Measurements from ENCODE around the gene MB. TPM values are rescaled to one million over a fixed set of nuclear protein-coding genes. Genes with fewer than 3 reads are reported as not detected.

MB gene
- total and polyA plus RNA-seq, 5 donors = 7,621 to 14,884 (median 10,770) TPM

DNA sequence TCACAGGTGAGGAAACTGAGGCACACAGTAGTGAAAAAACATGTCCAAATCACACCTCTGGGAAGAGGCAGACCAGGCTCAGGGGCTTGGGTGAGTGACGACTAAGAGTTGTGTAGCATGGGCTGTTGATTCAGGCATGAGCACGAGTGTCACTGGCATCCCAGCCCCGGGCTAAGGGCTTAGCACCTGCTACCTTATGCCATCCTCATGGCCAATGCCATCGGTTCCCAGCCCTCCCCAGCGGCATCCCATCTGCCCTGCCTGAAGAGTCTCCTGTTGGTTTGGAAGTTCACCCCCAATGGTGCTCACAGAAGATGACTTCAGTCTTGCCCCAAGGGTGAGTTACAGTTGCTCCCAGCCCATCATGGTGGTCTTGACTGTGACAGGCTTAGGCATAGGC lies 22.4 kb downstream of the MB start:
- Histone ChIP-seq H3K27ac (ENCODE audit: low read length) (peak overlapping the region; percentile 30), H3K9me3 (ENCODE audit: control insufficient read depth, low read length) (no peaks in the 10 kb centered on the region), H3K4me1 (ENCODE audit: control insufficient read depth, insufficient read depth, low read length) (peaks cover 6% of the 10 kb centered on the region), H3K27me3 (ENCODE audit: control insufficient read depth, insufficient read depth) (no peaks in the 10 kb centered on the region), H3K4me3 (ENCODE audit: low read length) (no peak overlapping the region)
- ATAC-seq (no peak), DNase-seq (peak in 1 of 3 donors; percentile 7)
- WGBS = 97% methylated on average over 5 of the region's 5 CpGs
- intact Hi-C loops (cut with DNase I) = no loop called here

DNA sequence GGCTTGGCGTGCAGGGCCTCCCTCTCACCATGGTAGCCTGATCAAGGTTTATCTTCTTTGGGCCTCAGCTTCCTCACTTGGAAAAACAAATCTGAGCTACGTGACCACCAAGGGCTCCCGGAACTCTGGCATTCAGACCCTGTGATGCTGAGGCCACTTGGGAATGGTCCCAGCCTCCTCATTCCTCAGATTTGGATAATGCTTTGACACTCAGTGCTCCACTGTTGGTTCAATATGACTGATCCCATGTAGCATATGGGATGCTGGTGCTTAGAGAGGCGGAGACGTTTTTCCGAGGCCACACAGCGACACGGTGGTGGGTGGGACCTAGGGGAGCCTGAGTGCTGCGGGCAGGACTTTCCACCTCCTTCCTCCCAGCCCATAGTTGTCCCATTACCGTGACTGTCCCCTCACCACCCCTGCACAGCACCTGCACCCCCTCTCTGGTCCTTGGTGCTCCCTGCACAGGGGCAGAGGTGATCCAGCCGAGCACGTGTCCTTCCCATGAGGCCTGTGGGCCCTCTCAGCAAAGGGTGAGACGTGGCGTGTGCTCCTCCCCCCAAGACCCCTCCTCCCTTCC lies 23.1 kb downstream of the MB start:
- Histone ChIP-seq H3K4me1 (ENCODE audit: control insufficient read depth, insufficient read depth, low read length) (peaks cover 6% of the 10 kb centered on the region), H3K27me3 (ENCODE audit: control insufficient read depth, insufficient read depth) (no peaks in the 10 kb centered on the region), H3K27ac (ENCODE audit: low read length) (peak overlapping the region; percentile 9), H3K4me3 (ENCODE audit: low read length) (no peak overlapping the region), H3K9me3 (ENCODE audit: control insufficient read depth, low read length) (no peaks in the 10 kb centered on the region)
- intact Hi-C loops (cut with DNase I) = no loop called here
- peak in 1 of 3 donors; percentile 13 for DNase-seq
- 57% methylated on average over 14 of the region's 14 CpGs for WGBS
- ATAC-seq = no peak

DNA sequence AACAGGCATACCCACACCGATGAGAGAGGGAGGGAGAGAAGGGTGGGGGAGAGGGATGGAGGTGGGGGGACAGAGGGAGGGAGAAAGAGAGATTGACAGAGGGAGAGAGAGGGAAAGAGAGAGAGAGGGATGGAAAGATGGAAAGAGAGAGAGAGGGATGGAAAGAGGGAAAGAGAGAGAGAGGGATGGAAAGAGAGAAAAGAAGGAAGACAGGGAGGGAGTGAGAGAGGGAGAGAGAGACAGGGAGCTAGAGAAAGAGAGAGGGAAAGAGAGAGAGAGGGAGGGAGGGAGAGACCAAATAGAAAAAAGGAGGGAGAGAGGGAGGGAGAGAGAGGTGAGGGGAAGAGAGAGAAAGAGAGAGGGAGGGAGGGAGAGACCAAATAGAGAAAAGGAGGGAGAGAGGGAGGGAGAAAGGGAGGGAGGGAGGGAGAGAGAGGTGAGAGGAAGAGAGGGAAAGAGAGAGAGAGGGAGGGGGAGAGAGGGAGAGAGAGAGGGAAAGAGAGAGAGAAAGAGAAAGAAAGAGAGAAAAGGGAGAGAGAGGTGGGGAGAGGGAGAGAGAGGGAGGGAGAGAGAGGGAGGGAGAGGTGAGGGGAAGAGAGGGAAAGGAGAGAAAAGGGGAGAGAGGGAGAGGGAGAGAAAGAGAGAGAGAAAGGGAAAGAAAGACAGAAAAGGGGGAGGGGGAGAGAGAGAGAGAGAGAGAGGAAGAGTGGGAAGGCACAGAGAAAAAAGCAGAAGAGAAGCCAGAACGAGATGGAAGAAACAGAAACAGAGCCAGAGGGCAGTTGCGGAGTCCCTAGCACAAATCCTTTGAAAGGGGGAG lies 23.8 kb downstream of the MB start:
- H3K9me3 ChIP-seq (ENCODE audit: control insufficient read depth, low read length) = no peaks in the 10 kb centered on the region
- intact Hi-C loops (cut with DNase I) = no loop called here
- H3K4me1 ChIP-seq (ENCODE audit: control insufficient read depth, insufficient read depth, low read length) = peaks cover 7% of the 10 kb centered on the region
- no peak for DNase-seq
- no peaks in the 10 kb centered on the region for H3K27me3 ChIP-seq (ENCODE audit: control insufficient read depth, insufficient read depth)
- H3K27ac ChIP-seq (ENCODE audit: low read length) = peak overlapping the region; percentile 94
- H3K4me3 ChIP-seq (ENCODE audit: low read length) = no peak overlapping the region
- ATAC-seq = no peak
- 20% methylated on average over 3 of the region's 3 CpGs for WGBS

DNA sequence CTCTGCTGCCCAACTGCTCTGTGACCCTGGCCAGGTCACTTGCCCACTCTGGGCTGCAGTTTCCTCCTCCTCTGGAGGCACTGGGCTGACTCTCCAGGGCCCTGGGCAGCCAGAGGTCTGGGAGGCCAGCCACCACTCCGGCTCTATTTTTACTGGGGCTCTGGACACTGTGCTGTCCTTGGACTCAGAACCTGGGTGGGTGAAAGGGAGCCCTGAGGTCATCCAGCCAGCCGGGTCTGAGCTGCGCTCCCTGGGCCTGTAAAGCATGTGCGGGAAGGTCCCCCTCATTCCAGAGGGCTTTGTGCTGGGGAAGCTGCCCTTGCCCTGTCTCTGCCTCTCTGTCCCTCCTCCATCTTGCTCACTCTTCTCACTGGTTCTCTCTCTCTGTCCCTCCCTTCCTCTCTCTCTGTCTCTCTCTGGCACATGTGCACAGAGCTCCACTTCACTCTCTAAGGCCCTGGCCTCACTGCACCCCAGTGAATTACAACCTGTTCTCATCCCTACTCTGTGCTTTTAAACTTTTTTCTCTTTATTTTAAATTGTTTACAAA lies 24.6 kb downstream of the MB start:
- Histone ChIP-seq H3K9me3 (ENCODE audit: control insufficient read depth, low read length) (no peaks in the 10 kb centered on the region), H3K27me3 (ENCODE audit: control insufficient read depth, insufficient read depth) (no peaks in the 10 kb centered on the region), H3K27ac (ENCODE audit: low read length) (peak overlapping the region; percentile 94), H3K4me3 (ENCODE audit: low read length) (no peak overlapping the region), H3K4me1 (ENCODE audit: control insufficient read depth, insufficient read depth, low read length) (peaks cover 12% of the 10 kb centered on the region)
- DNase-seq (peak in 1 of 3 donors; percentile 13), ATAC-seq (peak; percentile 31 to 49)
- intact Hi-C loops (cut with DNase I) = no loop called here
- WGBS = 48% methylated on average over 4 of the region's 4 CpGs

DNA sequence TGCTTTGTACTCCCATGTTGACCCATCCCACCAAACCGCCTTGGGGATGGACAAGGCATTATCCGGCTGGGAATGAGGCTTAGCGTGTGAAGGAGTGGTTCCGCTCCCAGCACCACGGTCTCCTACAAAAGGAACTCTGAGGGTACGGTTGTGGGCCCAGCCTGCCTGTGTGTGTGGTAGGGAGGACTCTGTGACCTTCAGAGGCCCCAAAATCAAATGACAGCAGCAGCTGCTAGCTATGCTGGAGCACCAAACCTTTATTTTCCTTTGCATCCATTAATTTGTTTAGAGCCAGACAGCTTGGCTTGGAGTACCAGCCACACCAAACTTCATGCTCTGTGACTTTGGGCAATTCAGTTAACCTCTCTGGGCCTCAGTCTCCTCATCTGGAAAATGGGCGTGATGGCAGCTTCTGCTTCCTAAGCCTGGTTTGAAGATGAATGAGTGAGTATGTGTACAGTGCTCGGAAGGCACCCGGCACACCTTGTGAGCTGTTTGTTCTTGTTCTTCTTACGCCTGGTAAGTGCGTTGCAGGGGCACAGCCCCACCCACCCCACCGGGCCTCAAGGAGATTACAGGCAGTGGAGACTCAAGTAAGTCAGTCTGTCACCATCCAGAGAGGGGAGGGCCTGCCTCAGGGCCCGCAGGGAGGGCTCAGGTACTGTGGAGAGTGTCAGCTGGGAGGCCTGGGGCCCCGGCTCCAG lies 25.3 kb downstream of the MB start:
- Histone ChIP-seq H3K4me3 (ENCODE audit: low read length) (no peak overlapping the region), H3K4me1 (ENCODE audit: control insufficient read depth, insufficient read depth, low read length) (peaks cover 12% of the 10 kb centered on the region), H3K9me3 (ENCODE audit: control insufficient read depth, low read length) (no peaks in the 10 kb centered on the region), H3K27ac (ENCODE audit: low read length) (peak overlapping the region; percentile 94), H3K27me3 (ENCODE audit: control insufficient read depth, insufficient read depth) (no peaks in the 10 kb centered on the region)
- no peak for ATAC-seq
- intact Hi-C loops (cut with DNase I) = no loop called here
- peak in 1 of 3 donors; percentile 13 for DNase-seq
- 86% methylated on average over 14 of the region's 14 CpGs for WGBS

DNA sequence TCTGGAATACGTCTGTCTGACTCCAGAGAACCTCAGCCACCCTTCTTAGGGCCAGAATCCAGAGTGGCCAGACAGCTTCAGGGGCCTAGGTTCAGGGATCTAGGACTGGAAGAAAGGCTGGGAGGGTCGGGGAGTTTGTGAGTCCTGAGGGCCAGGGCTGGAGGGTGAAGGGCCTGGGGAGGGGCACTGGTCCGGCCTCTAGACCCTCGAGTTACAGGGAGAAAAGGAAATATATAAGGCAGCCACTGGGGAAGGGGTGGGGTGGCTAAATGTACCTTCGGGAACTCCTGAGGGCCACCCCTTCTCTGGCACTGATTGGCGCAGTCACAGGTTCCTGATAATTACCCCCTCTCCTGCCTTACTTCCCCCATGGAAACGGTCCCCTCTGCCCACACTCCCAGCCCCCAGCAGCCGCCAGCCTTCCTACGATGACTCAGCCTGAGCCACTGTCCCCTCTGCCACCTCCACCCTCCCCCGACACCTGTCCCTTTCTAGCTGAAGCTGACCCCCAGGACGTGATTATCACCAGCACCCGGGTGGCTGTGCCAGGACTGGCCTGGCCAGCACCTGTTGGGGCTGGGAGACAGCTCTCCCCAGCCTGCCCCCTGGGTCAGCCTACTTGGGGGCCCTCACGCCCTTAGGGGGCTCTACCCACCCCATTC lies 26.4 kb downstream of the MB start:
- H3K4me1 ChIP-seq (ENCODE audit: control insufficient read depth, insufficient read depth, low read length) = peaks cover 12% of the 10 kb centered on the region
- H3K27ac ChIP-seq (ENCODE audit: low read length) = peak overlapping the region; percentile 20
- H3K9me3 ChIP-seq (ENCODE audit: control insufficient read depth, low read length) = no peaks in the 10 kb centered on the region
- H3K4me3 ChIP-seq (ENCODE audit: low read length) = no peak overlapping the region
- DNase-seq (no peak), ATAC-seq (peak in 1 of 2 donors; percentile 3)
- no peaks in the 10 kb centered on the region for H3K27me3 ChIP-seq (ENCODE audit: control insufficient read depth, insufficient read depth)
- intact Hi-C loops (cut with DNase I) = no loop called here
- 59% methylated on average over 13 of the region's 13 CpGs for WGBS

DNA sequence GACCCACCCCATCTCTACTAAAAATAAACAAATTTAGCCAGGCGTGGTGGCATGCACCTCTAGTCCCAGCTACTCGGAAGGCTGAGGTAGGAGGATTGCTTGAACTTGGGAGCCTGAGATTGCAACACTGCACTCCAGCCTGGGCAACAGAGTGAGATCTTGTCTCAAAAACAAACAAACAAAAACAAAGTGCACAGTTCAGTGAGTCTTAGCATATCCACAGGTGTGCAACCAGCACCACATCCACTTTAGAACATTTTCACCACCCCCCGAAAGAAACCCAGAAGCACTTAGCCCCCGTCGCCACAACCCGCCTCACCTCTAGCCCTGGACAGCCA lies 27.4 kb downstream of the MB start:
- WGBS = 95% methylated on average over 6 of the region's 6 CpGs
- intact Hi-C loops (cut with DNase I) = loop anchor here in 2 of 4 donors (10.0 kb wide), 1 partner anchor 235 kb away; no protein-coding TSS in a partner anchor
- DNase-seq = no peak
- H3K4me1 ChIP-seq (ENCODE audit: control insufficient read depth, insufficient read depth, low read length) = peaks cover 9% of the 10 kb centered on the region
- no peak for ATAC-seq
- H3K9me3 ChIP-seq (ENCODE audit: control insufficient read depth, low read length) = no peaks in the 10 kb centered on the region
- no peak overlapping the region for H3K27ac ChIP-seq (ENCODE audit: low read length)
- no peak overlapping the region for H3K4me3 ChIP-seq (ENCODE audit: low read length)
- H3K27me3 ChIP-seq (ENCODE audit: control insufficient read depth, insufficient read depth) = no peaks in the 10 kb centered on the region

DNA sequence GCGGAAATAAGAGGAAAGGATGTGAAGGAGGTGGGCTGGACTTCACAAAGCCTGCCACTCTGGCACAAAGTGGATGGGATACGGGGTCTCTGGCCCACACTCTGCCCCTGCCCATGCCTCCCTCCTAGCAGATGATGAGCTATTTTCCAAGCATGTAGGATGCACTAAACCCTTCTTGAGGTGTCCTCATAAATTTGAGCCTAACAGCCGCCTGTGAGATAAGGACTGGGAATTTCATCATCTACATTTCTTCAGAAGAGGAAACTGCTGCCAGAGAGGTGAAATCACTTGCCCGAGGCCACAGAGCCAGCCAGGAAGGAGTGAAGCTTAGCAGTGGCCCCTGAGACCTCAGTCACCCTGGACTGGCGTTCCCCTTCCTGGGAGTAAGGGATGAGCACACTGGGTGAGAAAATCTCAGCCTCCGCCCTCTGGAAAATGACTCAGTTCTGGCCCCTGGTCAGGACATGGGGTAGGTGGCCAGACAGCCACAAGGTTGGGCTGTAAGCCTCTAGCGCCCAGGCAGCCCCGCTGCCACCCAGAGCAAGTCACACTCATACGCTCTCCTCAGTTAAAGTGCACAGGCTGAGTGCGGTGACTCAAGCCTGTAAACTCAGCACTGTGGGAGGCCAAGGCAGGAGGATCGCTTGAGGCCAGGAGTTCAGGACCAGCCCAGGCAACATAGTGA lies 27.9 kb downstream of the MB start:
- peak in 1 of 2 donors; percentile 17 for ATAC-seq
- intact Hi-C loops (cut with DNase I) = loop anchor here in 2 of 4 donors (10.0 kb wide), 1 partner anchor 234 kb away; no protein-coding TSS in a partner anchor

DNA sequence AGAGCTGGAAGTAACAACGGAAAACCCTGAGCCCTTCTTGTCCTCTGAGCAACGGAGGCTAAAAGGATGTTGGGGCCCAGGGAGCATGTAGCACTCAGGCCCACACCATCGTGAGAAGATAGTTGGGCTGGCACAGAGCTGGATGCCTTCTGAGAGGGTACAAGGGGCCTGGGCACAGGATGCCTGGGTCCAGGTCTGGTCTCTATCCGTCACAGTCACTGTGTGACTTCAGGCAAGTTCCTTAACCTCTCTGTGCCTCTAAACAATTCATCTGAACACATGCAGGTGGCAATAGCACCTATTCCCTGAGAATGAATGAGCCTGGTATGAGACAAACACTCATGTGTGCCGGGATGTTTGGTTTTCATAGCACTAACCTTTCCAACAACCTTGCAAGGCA lies 29.2 kb downstream of the MB start:
- Histone ChIP-seq H3K27ac (ENCODE audit: low read length) (peak overlapping the region; percentile 85), H3K9me3 (ENCODE audit: control insufficient read depth, low read length) (no peaks in the 10 kb centered on the region), H3K27me3 (ENCODE audit: control insufficient read depth, insufficient read depth) (no peaks in the 10 kb centered on the region), H3K4me3 (ENCODE audit: low read length) (no peak overlapping the region), H3K4me1 (ENCODE audit: control insufficient read depth, insufficient read depth, low read length) (peaks cover 9% of the 10 kb centered on the region)
- DNase-seq = no peak
- intact Hi-C loops (cut with DNase I) = loop anchor here in 2 of 4 donors (10.0 kb wide), 1 partner anchor 233 kb away; no protein-coding TSS in a partner anchor
- WGBS = 45% methylated on average over 5 of the region's 5 CpGs
- peak; percentile 2 to 10 for ATAC-seq

More for the DNA sequence above, 27.9 kb downstream of the MB start:
- Histone ChIP-seq H3K9me3 (ENCODE audit: control insufficient read depth, low read length) (no peaks in the 10 kb centered on the region), H3K4me3 (ENCODE audit: low read length) (no peak overlapping the region), H3K4me1 (ENCODE audit: control insufficient read depth, insufficient read depth, low read length) (peaks cover 9% of the 10 kb centered on the region), H3K27ac (ENCODE audit: low read length) (peak overlapping the region; percentile 85), H3K27me3 (ENCODE audit: control insufficient read depth, insufficient read depth) (no peaks in the 10 kb centered on the region)
- WGBS = 63% methylated on average over 11 of the region's 11 CpGs
- DNase-seq = peak in 1 of 3 donors; percentile 57

DNA sequence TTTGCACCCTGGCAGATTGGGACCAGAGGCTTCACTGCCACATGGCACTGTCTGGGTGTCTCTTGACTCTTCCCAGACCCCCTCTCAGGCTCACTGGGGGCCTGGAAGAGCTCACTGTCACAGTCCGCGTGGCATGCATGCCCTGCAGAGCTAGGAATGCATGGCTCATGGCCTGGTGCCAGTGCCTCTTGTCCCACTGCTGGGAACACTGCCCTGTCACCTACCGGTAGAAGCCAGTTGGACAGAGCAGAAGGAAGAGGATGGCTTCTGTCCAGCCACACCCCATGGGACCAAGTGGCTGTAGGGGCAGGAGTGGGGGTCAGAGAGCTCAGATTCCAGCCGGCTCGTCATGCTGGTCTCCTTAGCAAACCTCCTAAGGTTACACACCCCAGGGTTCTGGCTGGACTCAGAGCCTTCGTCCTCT lies 29.7 kb downstream of the MB start:
- Histone ChIP-seq H3K27me3 (ENCODE audit: control insufficient read depth, insufficient read depth) (no peaks in the 10 kb centered on the region), H3K4me3 (ENCODE audit: low read length) (no peak overlapping the region), H3K9me3 (ENCODE audit: control insufficient read depth, low read length) (no peaks in the 10 kb centered on the region), H3K27ac (ENCODE audit: low read length) (peak overlapping the region; percentile 85), H3K4me1 (ENCODE audit: control insufficient read depth, insufficient read depth, low read length) (peaks cover 7% of the 10 kb centered on the region)
- 35% methylated on average over 6 of the region's 6 CpGs for WGBS
- DNase-seq (peak; percentile 83 to 94 (median 94)), ATAC-seq (peak; percentile 72 to 82)
- intact Hi-C loops (cut with DNase I) = loop anchor here in 2 of 4 donors (10.0 kb wide), 1 partner anchor 233 kb away; no protein-coding TSS in a partner anchor
